ENCODE results near the gene TOPAZ1.

GRCh38 chr3:44334326-44334725 lies 92.6 kb downstream of the TOPAZ1 start:
- TF ChIP-seq POLR2A (IDR thresholded peaks at IDR 0.05) = no peak
- TF ChIP-seq POLR2AphosphoS5 (IDR thresholded peaks at IDR 0.05) = no peak

Data from transverse colon (tissue), 3 donors.